ENCODE results near the gene SLIT3. TPM values are rescaled to one million over a fixed set of nuclear protein-coding genes. Genes with fewer than 3 reads are reported as not detected.

SLIT3 gene
- total and polyA plus RNA-seq, 10 of the 15 experiments (the other 5 are each of a cell fraction or from before 2014, with no cell fraction given): 0.05 TPM; not detected in 9

DNA sequence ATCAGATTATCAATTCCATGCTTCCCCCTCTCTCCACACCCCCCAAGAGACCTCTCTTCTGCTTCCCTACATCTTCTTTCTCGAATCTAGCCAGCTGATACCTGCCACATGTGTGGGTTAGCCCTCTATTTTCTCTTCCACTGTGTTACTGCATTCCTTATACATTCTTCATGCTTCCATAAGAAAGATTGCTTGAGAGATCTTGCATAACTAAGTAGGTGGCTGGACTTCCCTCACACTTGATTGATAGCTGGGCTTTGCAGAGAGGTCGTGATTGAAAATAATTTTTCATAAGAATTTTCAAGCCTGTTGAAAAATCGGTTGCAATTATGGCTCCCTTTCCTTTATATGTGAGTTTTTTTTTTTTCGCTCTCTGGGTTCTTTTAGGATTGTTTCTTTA lies 688.8 kb downstream of the SLIT3 start:
- Histone ChIP-seq H4K20me1 (ENCODE audit: control insufficient read depth, insufficient read depth) (no peaks in the 10 kb centered on the region), H3K4me3 (no peak overlapping the region), H2AFZ (ENCODE audit: control insufficient read depth, low read depth, low read length) (no peak overlapping the region), H3K27me3 (replicated peaks in 1 of 2; ENCODE audit: control insufficient read depth in 2 of 2, insufficient read depth in 2 of 2, low read length in 1 of 2) (no peaks in the 10 kb centered on the region; a peak in 1 of 4 replicates), H3K9ac (ENCODE audit: control insufficient read depth, insufficient read depth, low read length) (no peak overlapping the region), H3K27ac (ENCODE audit: control insufficient read depth, insufficient read depth) (no peak overlapping the region), H3K4me1 (ENCODE audit: control insufficient read depth, insufficient read depth, low read length) (peaks cover 6% of the 10 kb centered on the region; the same call in 1 of the 2 replicates), H3K4me2 (ENCODE audit: control insufficient read depth, insufficient read depth) (no peak overlapping the region), H3K36me3 (ENCODE audit: control insufficient read depth in 2 of 2, insufficient read depth in 2 of 2, low read length in 1 of 2) (no peaks in the 10 kb centered on the region), H3K79me2 (ENCODE audit: control insufficient read depth, insufficient read depth, low read length) (no peaks in the 10 kb centered on the region), H3K9me3 (replicated peaks; ENCODE audit: control insufficient read depth, insufficient read depth, low read length) (no peaks in the 10 kb centered on the region)
- intact Hi-C loops (cut with micrococcal nuclease; ENCODE audit: unreplicated experiment) (no loop called here), in situ Hi-C loops (cut with MboI) (no loop called here)
- no peak for TF ChIP-seq RUNX3 (IDR thresholded peaks at IDR 0.05; ENCODE audit: low read length)
- TF ChIP-seq, protein P1, sequence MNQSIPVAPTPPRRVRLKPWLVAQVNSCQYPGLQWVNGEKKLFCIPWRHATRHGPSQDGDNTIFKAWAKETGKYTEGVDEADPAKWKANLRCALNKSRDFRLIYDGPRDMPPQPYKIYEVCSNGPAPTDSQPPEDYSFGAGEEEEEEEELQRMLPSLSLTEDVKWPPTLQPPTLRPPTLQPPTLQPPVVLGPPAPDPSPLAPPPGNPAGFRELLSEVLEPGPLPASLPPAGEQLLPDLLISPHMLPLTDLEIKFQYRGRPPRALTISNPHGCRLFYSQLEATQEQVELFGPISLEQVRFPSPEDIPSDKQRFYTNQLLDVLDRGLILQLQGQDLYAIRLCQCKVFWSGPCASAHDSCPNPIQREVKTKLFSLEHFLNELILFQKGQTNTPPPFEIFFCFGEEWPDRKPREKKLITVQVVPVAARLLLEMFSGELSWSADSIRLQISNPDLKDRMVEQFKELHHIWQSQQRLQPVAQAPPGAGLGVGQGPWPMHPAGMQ (IDR thresholded peaks at IDR 0.05; ENCODE audit: borderline replicate concordance): no peak
- TF ChIP-seq, protein P2, sequence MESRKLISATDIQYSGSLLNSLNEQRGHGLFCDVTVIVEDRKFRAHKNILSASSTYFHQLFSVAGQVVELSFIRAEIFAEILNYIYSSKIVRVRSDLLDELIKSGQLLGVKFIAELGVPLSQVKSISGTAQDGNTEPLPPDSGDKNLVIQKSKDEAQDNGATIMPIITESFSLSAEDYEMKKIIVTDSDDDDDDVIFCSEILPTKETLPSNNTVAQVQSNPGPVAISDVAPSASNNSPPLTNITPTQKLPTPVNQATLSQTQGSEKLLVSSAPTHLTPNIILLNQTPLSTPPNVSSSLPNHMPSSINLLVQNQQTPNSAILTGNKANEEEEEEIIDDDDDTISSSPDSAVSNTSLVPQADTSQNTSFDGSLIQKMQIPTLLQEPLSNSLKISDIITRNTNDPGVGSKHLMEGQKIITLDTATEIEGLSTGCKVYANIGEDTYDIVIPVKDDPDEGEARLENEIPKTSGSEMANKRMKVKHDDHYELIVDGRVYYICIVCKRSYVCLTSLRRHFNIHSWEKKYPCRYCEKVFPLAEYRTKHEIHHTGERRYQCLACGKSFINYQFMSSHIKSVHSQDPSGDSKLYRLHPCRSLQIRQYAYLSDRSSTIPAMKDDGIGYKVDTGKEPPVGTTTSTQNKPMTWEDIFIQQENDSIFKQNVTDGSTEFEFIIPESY (IDR thresholded peaks at IDR 0.05): no peak
- TF ChIP-seq, protein P3, sequence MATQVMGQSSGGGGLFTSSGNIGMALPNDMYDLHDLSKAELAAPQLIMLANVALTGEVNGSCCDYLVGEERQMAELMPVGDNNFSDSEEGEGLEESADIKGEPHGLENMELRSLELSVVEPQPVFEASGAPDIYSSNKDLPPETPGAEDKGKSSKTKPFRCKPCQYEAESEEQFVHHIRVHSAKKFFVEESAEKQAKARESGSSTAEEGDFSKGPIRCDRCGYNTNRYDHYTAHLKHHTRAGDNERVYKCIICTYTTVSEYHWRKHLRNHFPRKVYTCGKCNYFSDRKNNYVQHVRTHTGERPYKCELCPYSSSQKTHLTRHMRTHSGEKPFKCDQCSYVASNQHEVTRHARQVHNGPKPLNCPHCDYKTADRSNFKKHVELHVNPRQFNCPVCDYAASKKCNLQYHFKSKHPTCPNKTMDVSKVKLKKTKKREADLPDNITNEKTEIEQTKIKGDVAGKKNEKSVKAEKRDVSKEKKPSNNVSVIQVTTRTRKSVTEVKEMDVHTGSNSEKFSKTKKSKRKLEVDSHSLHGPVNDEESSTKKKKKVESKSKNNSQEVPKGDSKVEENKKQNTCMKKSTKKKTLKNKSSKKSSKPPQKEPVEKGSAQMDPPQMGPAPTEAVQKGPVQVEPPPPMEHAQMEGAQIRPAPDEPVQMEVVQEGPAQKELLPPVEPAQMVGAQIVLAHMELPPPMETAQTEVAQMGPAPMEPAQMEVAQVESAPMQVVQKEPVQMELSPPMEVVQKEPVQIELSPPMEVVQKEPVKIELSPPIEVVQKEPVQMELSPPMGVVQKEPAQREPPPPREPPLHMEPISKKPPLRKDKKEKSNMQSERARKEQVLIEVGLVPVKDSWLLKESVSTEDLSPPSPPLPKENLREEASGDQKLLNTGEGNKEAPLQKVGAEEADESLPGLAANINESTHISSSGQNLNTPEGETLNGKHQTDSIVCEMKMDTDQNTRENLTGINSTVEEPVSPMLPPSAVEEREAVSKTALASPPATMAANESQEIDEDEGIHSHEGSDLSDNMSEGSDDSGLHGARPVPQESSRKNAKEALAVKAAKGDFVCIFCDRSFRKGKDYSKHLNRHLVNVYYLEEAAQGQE (IDR thresholded peaks at IDR 0.05; ENCODE audit: low read depth, low read length): no peak
- TF ChIP-seq HDAC6 (IDR thresholded peaks at IDR 0.05; ENCODE audit: unreplicated experiment): no peak
- TF ChIP-seq HDGF (IDR thresholded peaks at IDR 0.05): no peak
- TF ChIP-seq FOS (IDR thresholded peaks at IDR 0.05; ENCODE audit: borderline replicate concordance, extremely low read depth, insufficient read length): no peak
- no peak for TF ChIP-seq BMI1 (IDR thresholded peaks at IDR 0.05; ENCODE audit: borderline replicate concordance)
- CTCF ChIA-PET: no interaction called here
- BruUV-seq (replicated peaks): no TSS peak
- DNase-seq (ENCODE audit: low read depth, low spot score) (no peak), ATAC-seq (no peak), FAIRE-seq (no peak)
- RAD21 ChIA-PET (ENCODE audit: unreplicated experiment): no interaction called here
- SMC1A ChIA-PET (ENCODE audit: uncharacterized antibody, unreplicated experiment): interaction anchor here (0.7 to 0.9 kb wide), 2 partner anchors 20 to 1241 kb away, joined by 3 to 4 read pairs; no protein-coding TSS in a partner anchor
- POLR2A ChIA-PET: no interaction called here
- WGBS (ENCODE audit: insufficient coverage, insufficient replicate concordance, low lambda C conversion rate, missing lambda C conversion rate): 36% methylated on average over 4 of the region's 4 CpGs

MicroRNAs within 50 kb of the gene (microRNA counts, 767-probe panel; counts per million panel counts)
- 1,512 counts per million, percentile 58 among the panel's probes with 10 or more counts for microRNA hsa-miR-585

Small RNAs within 50 kb of the gene (microRNA-seq; reads per million reads assigned to microRNA genes)
- not detected for gene MIR218-2
- not detected for gene MIR585

Small RNAs within 50 kb of the gene (small RNA-seq; reads per million reads assigned to genes)
- gene MIR218-2: not detected
- gene MIR585: not detected
- not detected for gene RF00019
